ENCODE results near the gene TMEM135.

Gene TMEM135

DNA sequence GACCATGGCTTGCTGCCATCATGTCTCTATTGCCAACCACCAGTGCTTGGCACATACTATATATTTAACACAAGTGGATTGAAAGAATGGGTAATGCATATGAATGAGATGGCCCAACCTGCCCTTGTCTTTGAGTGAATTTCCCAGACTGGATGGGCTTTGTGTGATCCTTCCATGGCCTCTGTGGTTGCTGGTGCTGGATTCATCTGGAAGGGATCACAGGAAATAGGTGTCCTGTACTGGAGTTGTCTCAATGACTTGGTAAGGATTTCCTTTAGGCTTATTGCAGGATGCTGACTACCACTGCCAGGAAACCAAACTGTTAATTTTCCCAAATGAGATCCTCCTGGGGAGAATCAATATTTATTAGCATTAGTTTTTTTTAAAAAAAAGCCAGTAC lies 328.6 kb downstream of the TMEM135 start:
- Histone ChIP-seq H3K36me3 (ENCODE audit: control insufficient read depth, low read length) (no peaks in the 10 kb centered on the region), H3K9me2 (replicated peaks; ENCODE audit: control insufficient read depth, low read length) (no peaks in the 10 kb centered on the region), H3K27ac (ENCODE audit: low read depth, low read length) (no peak overlapping the region), H3F3A (ENCODE audit: control insufficient read depth, insufficient read depth) (no peaks in the 10 kb centered on the region), H3K4me1 (ENCODE audit: control insufficient read depth, low read length) (no peaks in the 10 kb centered on the region), H3K79me2 (ENCODE audit: control insufficient read depth, low read length) (no peaks in the 10 kb centered on the region), H3K4me3 (ENCODE audit: low read length) (no peak overlapping the region), H4K20me1 (ENCODE audit: control insufficient read depth, insufficient read depth, low read depth, low read length) (no peaks in the 10 kb centered on the region), H3K9me3 (ENCODE audit: control insufficient read depth, insufficient read depth, low read length) (no peaks in the 10 kb centered on the region), H3K27me3 (ENCODE audit: control insufficient read depth, low read length) (no peaks in the 10 kb centered on the region), H3K4me2 (ENCODE audit: low read length) (no peak overlapping the region)
- no peak for TF ChIP-seq EZH2phosphoT487 (IDR thresholded peaks at IDR 0.05; ENCODE audit: borderline replicate concordance, low read length)
- TF ChIP-seq, protein P1, sequence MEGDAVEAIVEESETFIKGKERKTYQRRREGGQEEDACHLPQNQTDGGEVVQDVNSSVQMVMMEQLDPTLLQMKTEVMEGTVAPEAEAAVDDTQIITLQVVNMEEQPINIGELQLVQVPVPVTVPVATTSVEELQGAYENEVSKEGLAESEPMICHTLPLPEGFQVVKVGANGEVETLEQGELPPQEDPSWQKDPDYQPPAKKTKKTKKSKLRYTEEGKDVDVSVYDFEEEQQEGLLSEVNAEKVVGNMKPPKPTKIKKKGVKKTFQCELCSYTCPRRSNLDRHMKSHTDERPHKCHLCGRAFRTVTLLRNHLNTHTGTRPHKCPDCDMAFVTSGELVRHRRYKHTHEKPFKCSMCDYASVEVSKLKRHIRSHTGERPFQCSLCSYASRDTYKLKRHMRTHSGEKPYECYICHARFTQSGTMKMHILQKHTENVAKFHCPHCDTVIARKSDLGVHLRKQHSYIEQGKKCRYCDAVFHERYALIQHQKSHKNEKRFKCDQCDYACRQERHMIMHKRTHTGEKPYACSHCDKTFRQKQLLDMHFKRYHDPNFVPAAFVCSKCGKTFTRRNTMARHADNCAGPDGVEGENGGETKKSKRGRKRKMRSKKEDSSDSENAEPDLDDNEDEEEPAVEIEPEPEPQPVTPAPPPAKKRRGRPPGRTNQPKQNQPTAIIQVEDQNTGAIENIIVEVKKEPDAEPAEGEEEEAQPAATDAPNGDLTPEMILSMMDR (IDR thresholded peaks at IDR 0.05; ENCODE audit: low read depth, low read length, poor library complexity, severe bottlenecking): no peak

DNA sequence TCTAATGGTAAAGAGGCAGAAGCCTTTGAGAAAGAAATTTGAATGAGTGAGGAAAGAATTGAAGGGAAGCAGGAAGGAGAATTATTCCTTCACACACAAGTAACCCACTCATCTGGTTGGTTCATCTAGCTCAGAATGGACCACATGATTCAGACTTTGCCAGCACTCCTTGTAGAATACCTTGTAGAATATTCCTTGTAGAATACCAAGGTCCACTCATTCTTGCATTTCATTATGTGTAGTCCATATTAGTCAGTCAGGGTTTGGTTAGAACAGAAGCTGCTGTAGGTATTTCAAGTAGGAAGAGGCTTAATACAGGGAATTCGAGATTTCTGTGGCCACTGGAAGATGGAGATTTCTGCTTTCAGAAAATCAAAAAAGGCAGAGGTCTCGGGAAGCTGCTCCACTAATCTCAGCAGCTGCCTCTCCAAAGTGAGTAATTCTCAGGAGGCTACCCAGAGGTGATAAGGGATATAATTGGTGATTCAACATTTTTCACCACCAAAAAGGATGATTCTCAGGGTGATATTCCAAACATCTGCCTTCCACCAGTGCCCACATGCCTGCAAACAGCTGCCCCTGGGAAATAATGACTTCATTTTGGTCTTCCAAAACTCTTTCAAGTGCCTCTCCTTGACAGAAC lies 329.1 kb downstream of the TMEM135 start:
- no peaks in the 10 kb centered on the region for H3K27me3 ChIP-seq (ENCODE audit: control insufficient read depth, low read length)
- H3F3A ChIP-seq (ENCODE audit: control insufficient read depth, insufficient read depth): no peaks in the 10 kb centered on the region

GRCh38 chr11:87368151-87368550 lies 330.4 kb downstream of the TMEM135 start:
- Histone ChIP-seq H3K9me2 (replicated peaks; ENCODE audit: control insufficient read depth, low read length) (no peaks in the 10 kb centered on the region), H3F3A (ENCODE audit: control insufficient read depth, insufficient read depth) (no peaks in the 10 kb centered on the region), H3K27ac (ENCODE audit: low read depth, low read length) (no peak overlapping the region), H3K79me2 (ENCODE audit: control insufficient read depth, low read length) (no peaks in the 10 kb centered on the region), H3K9me3 (ENCODE audit: control insufficient read depth, insufficient read depth, low read length) (no peaks in the 10 kb centered on the region), H3K4me3 (ENCODE audit: low read length) (no peak overlapping the region), H3K27me3 (ENCODE audit: control insufficient read depth, low read length) (peaks cover 4% of the 10 kb centered on the region; the same call in 1 of the 2 replicates), H3K36me3 (ENCODE audit: control insufficient read depth, low read length) (no peaks in the 10 kb centered on the region), H3K4me1 (ENCODE audit: control insufficient read depth, low read length) (no peaks in the 10 kb centered on the region), H3K4me2 (ENCODE audit: low read length) (no peak overlapping the region), H4K20me1 (ENCODE audit: control insufficient read depth, insufficient read depth, low read depth, low read length) (no peaks in the 10 kb centered on the region)
- no peak for TF ChIP-seq EZH2phosphoT487 (IDR thresholded peaks at IDR 0.05; ENCODE audit: borderline replicate concordance, low read length)
- TF ChIP-seq, protein P1 (IDR thresholded peaks at IDR 0.05; ENCODE audit: low read depth, low read length, poor library complexity, severe bottlenecking): no peak

More for the DNA sequence above, 329.1 kb downstream of the TMEM135 start:
- TF ChIP-seq EZH2phosphoT487 (IDR thresholded peaks at IDR 0.05; ENCODE audit: borderline replicate concordance, low read length): no peak
- TF ChIP-seq, protein P1 (IDR thresholded peaks at IDR 0.05; ENCODE audit: low read depth, low read length, poor library complexity, severe bottlenecking): no peak
- H3K27ac ChIP-seq (ENCODE audit: low read depth, low read length): no peak overlapping the region
- no peaks in the 10 kb centered on the region for H3K9me3 ChIP-seq (ENCODE audit: control insufficient read depth, insufficient read depth, low read length)
- no peak overlapping the region for H3K4me3 ChIP-seq (ENCODE audit: low read length)
- H3K9me2 ChIP-seq (replicated peaks; ENCODE audit: control insufficient read depth, low read length): no peaks in the 10 kb centered on the region
- no peaks in the 10 kb centered on the region for H3K79me2 ChIP-seq (ENCODE audit: control insufficient read depth, low read length)
- H3K36me3 ChIP-seq (ENCODE audit: control insufficient read depth, low read length): no peaks in the 10 kb centered on the region
- H4K20me1 ChIP-seq (ENCODE audit: control insufficient read depth, insufficient read depth, low read depth, low read length): no peaks in the 10 kb centered on the region
- H3K4me1 ChIP-seq (ENCODE audit: control insufficient read depth, low read length): no peaks in the 10 kb centered on the region
- H3K4me2 ChIP-seq (ENCODE audit: low read length): no peak overlapping the region
